ENCODE measurements around the gene UNC79.

DNA sequence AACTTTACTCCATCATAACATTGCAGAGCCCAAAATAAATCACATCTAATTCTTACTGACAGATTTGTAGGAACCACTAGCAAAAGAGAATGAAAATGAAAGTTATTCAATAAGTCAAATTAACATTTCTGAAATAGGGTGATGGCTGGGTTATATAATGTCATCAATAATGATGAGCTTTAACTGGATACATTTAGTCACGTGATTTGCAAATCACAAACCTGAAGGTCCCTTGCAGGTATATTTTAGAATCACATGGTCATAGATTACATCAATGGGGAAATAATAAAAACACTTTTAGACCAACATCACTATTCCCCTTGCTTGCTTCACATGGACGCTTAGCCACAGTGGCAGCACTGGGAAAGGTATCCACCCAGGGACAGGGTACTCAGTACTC is 270.8 kb downstream of the UNC79 start:
- no peak for TF ChIP-seq POLR2A (IDR thresholded peaks at IDR 0.05)
- TF ChIP-seq, protein P1, sequence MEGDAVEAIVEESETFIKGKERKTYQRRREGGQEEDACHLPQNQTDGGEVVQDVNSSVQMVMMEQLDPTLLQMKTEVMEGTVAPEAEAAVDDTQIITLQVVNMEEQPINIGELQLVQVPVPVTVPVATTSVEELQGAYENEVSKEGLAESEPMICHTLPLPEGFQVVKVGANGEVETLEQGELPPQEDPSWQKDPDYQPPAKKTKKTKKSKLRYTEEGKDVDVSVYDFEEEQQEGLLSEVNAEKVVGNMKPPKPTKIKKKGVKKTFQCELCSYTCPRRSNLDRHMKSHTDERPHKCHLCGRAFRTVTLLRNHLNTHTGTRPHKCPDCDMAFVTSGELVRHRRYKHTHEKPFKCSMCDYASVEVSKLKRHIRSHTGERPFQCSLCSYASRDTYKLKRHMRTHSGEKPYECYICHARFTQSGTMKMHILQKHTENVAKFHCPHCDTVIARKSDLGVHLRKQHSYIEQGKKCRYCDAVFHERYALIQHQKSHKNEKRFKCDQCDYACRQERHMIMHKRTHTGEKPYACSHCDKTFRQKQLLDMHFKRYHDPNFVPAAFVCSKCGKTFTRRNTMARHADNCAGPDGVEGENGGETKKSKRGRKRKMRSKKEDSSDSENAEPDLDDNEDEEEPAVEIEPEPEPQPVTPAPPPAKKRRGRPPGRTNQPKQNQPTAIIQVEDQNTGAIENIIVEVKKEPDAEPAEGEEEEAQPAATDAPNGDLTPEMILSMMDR (IDR thresholded peaks at IDR 0.05) = no peak
